Heart left ventricle (tissue), 13 donors: Measurements from ENCODE around the gene ITGA11.

Experiments
- POLR2A ChIP-seq, 2 donors: fragments of 450-650 bp; IDR thresholded peaks; one replicate each; pipeline ENCODE4 v1.6.1; 2017; ENCODE audit warnings: antibody characterized with exemption in 2 of 2, mild to moderate bottlenecking in 2 of 2, moderate library complexity in 2 of 2
- TF ChIP-seq, protein P1 (sequence below), 12 donors: fragments of 200-600 bp; sonication (generic) in 4 of 12; IDR thresholded peaks; one replicate each; pipeline versions ENCODE4 v1.5.0 to v1.8.0; 2018 to 2022; ENCODE audit warnings: antibody characterized with exemption in 12 of 12, mild to moderate bottlenecking in 5 of 12
- donor health status: ischemic (EF 13 %, LVEDD 7.1; RV severe dilation, severe dysfunction).
- donor health status: DM: no; HTN: yes; CAD: no.
- donor health status: DM: no; HTN: no; CAD: no.
- donor health status: ischemic (EF 25% LVEDD 6.9; RV normal size, moderate dysfunction).
- donor health status: ischemic (EF 25% LVEDD 5.7; RV mildly dilated, moderate dysfunction).
- donor health status: ischemic (EF 35%, LVEDD 5.7; RV mildly dilated, moderate dysfunction).
- donor health status: nonischemic (EF 11% LVEDD 7.7; RV severe dilation, severe dysfunction).
- donor health status: DM: yes; HTN: yes; CAD: no.
- donor health status: PGD.
- donor health status: ischemic (EF 29% LVEDD 5.4; RV normal size, mild dysfunction).
- donor health status: nonischemic (EF 23%, LVEDD 6.1; RV moderate dilation, normal function).

DNA sequence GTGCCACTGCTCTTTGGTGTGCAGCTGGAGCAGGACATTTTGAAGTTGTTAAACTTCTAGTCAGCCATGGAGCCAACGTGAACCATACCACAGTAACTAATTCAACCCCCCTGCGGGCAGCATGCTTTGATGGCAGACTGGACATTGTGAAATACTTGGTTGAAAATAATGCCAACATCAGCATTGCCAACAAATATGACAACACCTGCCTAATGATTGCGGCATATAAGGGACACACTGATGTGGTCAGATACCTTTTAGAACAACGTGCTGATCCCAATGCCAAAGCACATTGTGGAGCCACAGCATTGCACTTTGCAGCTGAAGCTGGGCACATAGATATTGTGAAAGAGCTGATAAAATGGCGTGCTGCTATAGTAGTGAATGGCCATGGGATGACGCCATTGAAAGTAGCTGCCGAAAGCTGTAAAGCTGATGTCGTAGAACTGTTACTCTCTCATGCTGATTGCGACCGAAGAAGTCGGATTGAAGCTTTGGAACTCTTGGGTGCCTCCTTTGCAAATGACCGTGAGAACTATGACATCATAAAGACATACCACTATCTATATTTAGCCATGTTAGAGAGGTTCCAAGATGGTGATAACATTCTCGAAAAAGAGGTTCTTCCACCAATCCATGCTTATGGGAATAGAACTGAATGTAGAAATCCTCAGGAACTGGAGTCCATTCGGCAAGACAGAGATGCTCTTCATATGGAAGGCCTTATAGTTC, 142.2 kb downstream of the ITGA11 start:
- TF ChIP-seq, protein P1, sequence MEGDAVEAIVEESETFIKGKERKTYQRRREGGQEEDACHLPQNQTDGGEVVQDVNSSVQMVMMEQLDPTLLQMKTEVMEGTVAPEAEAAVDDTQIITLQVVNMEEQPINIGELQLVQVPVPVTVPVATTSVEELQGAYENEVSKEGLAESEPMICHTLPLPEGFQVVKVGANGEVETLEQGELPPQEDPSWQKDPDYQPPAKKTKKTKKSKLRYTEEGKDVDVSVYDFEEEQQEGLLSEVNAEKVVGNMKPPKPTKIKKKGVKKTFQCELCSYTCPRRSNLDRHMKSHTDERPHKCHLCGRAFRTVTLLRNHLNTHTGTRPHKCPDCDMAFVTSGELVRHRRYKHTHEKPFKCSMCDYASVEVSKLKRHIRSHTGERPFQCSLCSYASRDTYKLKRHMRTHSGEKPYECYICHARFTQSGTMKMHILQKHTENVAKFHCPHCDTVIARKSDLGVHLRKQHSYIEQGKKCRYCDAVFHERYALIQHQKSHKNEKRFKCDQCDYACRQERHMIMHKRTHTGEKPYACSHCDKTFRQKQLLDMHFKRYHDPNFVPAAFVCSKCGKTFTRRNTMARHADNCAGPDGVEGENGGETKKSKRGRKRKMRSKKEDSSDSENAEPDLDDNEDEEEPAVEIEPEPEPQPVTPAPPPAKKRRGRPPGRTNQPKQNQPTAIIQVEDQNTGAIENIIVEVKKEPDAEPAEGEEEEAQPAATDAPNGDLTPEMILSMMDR (IDR thresholded peaks at IDR 0.05) = no peak
- TF ChIP-seq POLR2A (IDR thresholded peaks at IDR 0.05) = no peak
